Lower lobe of right lung (tissue), 2 donors: ENCODE results near the gene CHDH. TPM values are rescaled to one million over a fixed set of nuclear protein-coding genes. Genes with fewer than 3 reads are reported as not detected.

Source experiments
- ATAC-seq, 2 donors: fragments of 200-7000 bp; cut with Tn5 transposase; one replicate each; pipeline ENCODE4 v1.9.1; 2020 to 2022; ENCODE audit warnings: mild to moderate bottlenecking in 2 of 2, moderate library complexity in 2 of 2
- DNase-seq: peaks from one replicate; pipeline ENCODE4 v3.0.0-alpha.2; 2020
- H3K27ac ChIP-seq: fragments of 200-600 bp; one replicate; pipeline ENCODE4 v1.8.0; 2022
- H3K27me3 ChIP-seq: fragments of 200-600 bp; one replicate; pipeline ENCODE4 v1.8.0; 2022; ENCODE audit warnings: low read depth
- H3K36me3 ChIP-seq: fragments of 200-600 bp; one replicate; pipeline ENCODE4 v1.8.0; 2022; ENCODE audit warnings: mild to moderate bottlenecking
- H3K4me1 ChIP-seq: fragments of 200-600 bp; one replicate; pipeline ENCODE4 v1.8.0; 2022
- H3K4me3 ChIP-seq: fragments of 200-600 bp; one replicate; pipeline ENCODE4 v1.8.0; 2022; ENCODE audit warnings: mild to moderate bottlenecking
- H3K9me3 ChIP-seq: fragments of 200-600 bp; one replicate; pipeline ENCODE4 v1.8.0; 2022
- intact Hi-C: fragments of 100-400 bp; cut with DNase I; formaldehyde crosslinking; loops from one replicate; pipeline ENCODE4 v1.11.0; 2022
- total RNA-seq: library from RNA; stranded (reverse); fragmentation: NEBNext Ultra II Directional; extraction: Animal tissue kit (Norgen Biotek cat#: 25700); gene quantifications from one replicate; pipeline ENCODE4 v1.2.1, GENCODE V29; 2021
- TF ChIP-seq, protein P1 (sequence below): fragments of 200-600 bp; IDR thresholded peaks from one replicate; pipeline ENCODE4 v1.8.0; 2022; ENCODE audit warnings: antibody characterized with exemption, mild to moderate bottlenecking
- donor health status: DM: no; HTN: yes; CAD: no; lungs with severe emphysema.

The CHDH gene
- total RNA-seq, 1 donor from 2014 or later: 17.3 TPM

DNA sequence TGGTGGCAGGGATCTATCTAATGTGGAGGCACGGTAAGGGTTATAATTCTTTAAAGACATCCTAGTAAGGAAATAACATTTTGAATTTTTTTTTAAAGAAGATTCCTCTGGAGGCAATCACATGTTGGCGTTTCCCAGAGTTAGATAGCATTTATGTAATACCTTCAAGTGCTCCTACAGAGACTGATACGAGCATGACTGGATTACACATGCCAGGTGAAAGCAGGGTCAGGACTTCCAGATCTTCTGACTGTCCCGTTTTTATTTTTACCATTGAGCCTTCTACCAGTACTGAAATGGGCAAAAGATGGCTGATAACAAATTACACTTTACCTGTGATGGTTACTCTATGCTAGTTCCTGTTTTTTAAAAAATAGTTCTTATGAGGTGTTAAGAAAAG, 14.0 kb upstream of the CHDH start:
- intact Hi-C loops: no loop called here
- Histone ChIP-seq H3K27me3 (no peaks in the 10 kb centered on the region), H3K36me3 (peaks cover 52% of the 10 kb centered on the region), H3K4me3 (no peak overlapping the region), H3K4me1 (no peaks in the 10 kb centered on the region), H3K27ac (no peak overlapping the region), H3K9me3 (no peaks in the 10 kb centered on the region)
- ATAC-seq (no peak), DNase-seq (no peak)
- TF ChIP-seq, protein P1, sequence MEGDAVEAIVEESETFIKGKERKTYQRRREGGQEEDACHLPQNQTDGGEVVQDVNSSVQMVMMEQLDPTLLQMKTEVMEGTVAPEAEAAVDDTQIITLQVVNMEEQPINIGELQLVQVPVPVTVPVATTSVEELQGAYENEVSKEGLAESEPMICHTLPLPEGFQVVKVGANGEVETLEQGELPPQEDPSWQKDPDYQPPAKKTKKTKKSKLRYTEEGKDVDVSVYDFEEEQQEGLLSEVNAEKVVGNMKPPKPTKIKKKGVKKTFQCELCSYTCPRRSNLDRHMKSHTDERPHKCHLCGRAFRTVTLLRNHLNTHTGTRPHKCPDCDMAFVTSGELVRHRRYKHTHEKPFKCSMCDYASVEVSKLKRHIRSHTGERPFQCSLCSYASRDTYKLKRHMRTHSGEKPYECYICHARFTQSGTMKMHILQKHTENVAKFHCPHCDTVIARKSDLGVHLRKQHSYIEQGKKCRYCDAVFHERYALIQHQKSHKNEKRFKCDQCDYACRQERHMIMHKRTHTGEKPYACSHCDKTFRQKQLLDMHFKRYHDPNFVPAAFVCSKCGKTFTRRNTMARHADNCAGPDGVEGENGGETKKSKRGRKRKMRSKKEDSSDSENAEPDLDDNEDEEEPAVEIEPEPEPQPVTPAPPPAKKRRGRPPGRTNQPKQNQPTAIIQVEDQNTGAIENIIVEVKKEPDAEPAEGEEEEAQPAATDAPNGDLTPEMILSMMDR: no peak

DNA sequence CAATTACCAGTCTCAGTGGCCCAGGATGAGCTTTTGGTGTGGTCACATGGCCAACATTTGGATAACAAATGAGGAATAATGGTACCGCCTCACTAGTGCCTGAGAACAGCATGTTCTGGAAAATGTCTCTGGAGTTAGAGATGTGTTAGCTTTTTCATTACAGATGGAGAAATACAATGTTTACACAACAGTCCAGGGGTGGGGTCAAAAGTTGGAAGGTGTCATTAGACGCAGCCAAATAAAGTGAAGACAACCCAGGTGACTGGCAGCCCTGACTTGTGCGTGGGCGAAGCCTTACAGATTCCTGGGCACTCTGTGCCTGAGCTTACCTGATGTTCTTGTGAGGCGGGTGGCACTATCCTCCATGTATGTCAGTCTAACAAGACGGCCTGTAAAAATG, 13.0 kb upstream of the CHDH start:
- Histone ChIP-seq H3K27me3 (no peaks in the 10 kb centered on the region), H3K36me3 (peaks cover 42% of the 10 kb centered on the region), H3K27ac (no peak overlapping the region), H3K4me1 (no peaks in the 10 kb centered on the region), H3K4me3 (no peak overlapping the region), H3K9me3 (no peaks in the 10 kb centered on the region)
- intact Hi-C loops: no loop called here
- TF ChIP-seq, protein P1: no peak
- DNase-seq (no peak), ATAC-seq (no peak)

DNA sequence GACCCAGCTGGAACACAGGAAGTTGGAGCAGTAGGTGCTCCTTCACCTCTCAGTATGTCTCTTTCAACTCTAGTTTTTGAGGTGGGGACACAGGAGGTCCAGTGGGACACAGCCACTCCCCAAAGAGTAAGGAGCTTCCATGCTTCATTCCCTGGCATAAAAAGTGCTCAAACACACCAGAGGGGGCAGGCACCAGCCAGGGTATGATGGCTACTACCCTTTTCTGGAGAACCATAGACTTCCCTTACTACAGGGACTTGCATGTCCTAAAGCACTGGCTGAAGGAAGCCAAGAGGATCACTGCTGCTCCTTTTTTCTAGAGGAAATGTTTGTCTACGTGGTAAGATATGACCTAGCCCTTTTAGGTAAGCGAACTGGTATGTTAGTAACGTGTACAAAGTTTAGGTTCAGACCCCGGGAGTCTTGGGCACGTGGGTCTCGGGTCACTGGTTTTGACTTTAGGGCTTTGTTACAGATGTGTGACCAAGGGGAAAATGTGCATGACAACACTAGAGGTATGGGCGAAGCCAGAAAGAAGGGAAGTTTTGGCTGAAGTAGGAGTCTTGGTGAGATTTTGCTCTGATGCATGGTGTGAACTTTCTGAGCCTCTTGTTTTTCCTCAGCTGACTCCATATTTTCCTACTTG, 12.0 kb upstream of the CHDH start:
- H3K36me3 ChIP-seq: peaks cover 32% of the 10 kb centered on the region
- H3K9me3 ChIP-seq: no peaks in the 10 kb centered on the region
- ATAC-seq (no peak), DNase-seq (no peak)
- TF ChIP-seq, protein P1: no peak
- H3K27me3 ChIP-seq: no peaks in the 10 kb centered on the region
- no peak overlapping the region for H3K4me3 ChIP-seq
- intact Hi-C loops: no loop called here
- H3K27ac ChIP-seq: no peak overlapping the region
- H3K4me1 ChIP-seq: no peaks in the 10 kb centered on the region

DNA sequence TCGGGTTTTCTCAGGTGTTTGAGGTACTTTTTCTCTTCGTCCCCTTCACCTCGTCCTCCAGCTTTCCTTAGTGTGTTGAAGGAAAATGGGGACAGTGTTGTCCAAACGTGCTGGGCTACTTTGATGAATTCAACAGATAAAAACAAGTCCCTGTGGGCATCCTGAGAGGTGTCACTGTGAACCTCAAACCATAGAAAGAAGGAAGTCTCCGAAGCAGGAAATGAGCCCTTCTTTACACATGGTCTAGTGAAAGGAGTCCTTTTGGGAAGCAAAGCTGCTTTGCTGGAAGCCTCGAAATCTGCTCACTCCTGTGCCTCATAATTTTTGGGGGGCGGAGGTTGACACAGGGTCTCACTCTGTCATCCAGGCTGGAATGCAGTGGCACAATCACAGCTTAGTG, 10.7 kb upstream of the CHDH start:
- intact Hi-C loops: no loop called here

DNA sequence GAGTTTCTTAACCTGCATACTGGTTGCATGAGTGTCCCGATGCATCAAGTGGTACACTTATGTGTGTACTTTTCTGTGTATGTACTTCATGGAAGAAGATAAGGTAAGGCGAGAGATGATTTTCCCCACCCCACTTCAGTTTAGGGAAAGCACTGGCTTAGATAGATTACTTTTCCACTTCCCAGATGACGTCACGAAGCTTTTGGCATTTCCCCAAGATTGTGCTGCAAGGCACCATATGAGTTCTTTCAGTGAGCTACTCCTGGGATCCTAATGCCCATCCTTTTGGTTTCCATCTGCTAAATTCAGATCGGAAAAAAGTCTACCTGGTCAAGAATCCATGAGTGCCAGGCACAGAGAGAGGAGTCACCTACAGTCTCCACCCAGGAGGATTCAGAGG, 4.7 kb upstream of the CHDH start:
- no peaks in the 10 kb centered on the region for H3K9me3 ChIP-seq
- H3K4me1 ChIP-seq: peaks cover 8% of the 10 kb centered on the region
- H3K27me3 ChIP-seq: peaks cover 26% of the 10 kb centered on the region
- no peak overlapping the region for H3K4me3 ChIP-seq
- ATAC-seq (no peak), DNase-seq (no peak)
- H3K27ac ChIP-seq: no peak overlapping the region
- TF ChIP-seq, protein P1: no peak
- intact Hi-C loops: no loop called here
- no peaks in the 10 kb centered on the region for H3K36me3 ChIP-seq

More for the DNA sequence above, 10.7 kb upstream of the CHDH start:
- Histone ChIP-seq H3K4me3 (no peak overlapping the region), H3K4me1 (no peaks in the 10 kb centered on the region), H3K36me3 (peaks cover 21% of the 10 kb centered on the region), H3K27me3 (no peaks in the 10 kb centered on the region), H3K9me3 (no peaks in the 10 kb centered on the region), H3K27ac (no peak overlapping the region)
- TF ChIP-seq, protein P1: no peak
- DNase-seq (no peak), ATAC-seq (no peak)
